K562 (cell line): ENCODE measurements around the gene LGALS12. TPM values are rescaled to one million over a fixed set of nuclear protein-coding genes. Genes with fewer than 3 reads are reported as not detected.

Experiments
- ATAC-seq: fragments of 200-7000 bp; cut with Tn5 transposase; 3 replicates; pipeline ENCODE4 v1.9.1; 2020; ENCODE audit warnings: moderate library complexity
- BruUV-seq: library from RNA; stranded (reverse); fragments of 400-500 nt; replicated peaks from 2 replicates; lab custom pipeline; 2021; lab: Mats Ljungman, UMichigan
- CTCF ChIA-PET: fragments of 300-600 bp; formaldehyde crosslinking; extraction: SDS; loops from one replicate; lab custom pipeline; 2021; ENCODE audit warnings: low intra/inter-chr PET ratio; lab: Yijun Ruan, JAX
- POLR2A ChIA-PET: fragments of 300-600, 350-650 bp; sonication (Branson Sonifier 250); formaldehyde crosslinking; extraction: SDS; loops from one replicate; lab custom pipeline; 2021; ENCODE audit warnings: antibody characterized with exemption, inconsistent platforms; lab: Yijun Ruan, JAX
- DNase-seq, 4 experiments: peaks; one replicate each; pipeline versions ENCODE4 v3.0.0 to v3.0.0-alpha.2; 2011 to 2018; ENCODE audit warnings: low spot score in 3 of 4, mixed read lengths in 3 of 4; ENCODE audit errors: extremely low read depth in 1 of 4
- FAIRE-seq: peaks from 2 replicates; lab custom pipeline; 2011; peaks lifted over from hg19 to GRCh38; lab: Jason Lieb, UNC
- H2AFZ ChIP-seq: 2 replicates; pipeline ENCODE4 v1.6.0; 2011; ENCODE audit warnings: low read depth, low read length, control low read depth, inconsistent platforms
- H3K27ac ChIP-seq: fragments of 200-600 bp; 3 replicates; pipeline ENCODE4 v1.8.0; 2011; ENCODE audit warnings: low read depth, mild to moderate bottlenecking, control low read depth, inconsistent platforms, low read length, moderate library complexity, mixed read lengths; ENCODE audit errors: extremely low read depth
- H3K27me3 ChIP-seq, 2 experiments: fragments of 300-600 bp in 1 of 2; 2 replicates in 1 of 2; 3 replicates in 1 of 2; pipeline versions ENCODE4 v1.6.0 to v1.8.0; 2011; ENCODE audit warnings: inconsistent platforms in 2 of 2, low read length in 2 of 2, mild to moderate bottlenecking in 1 of 2, mixed read lengths in 1 of 2, moderate library complexity in 1 of 2; ENCODE audit not compliant: control insufficient read depth in 2 of 2, insufficient read depth in 2 of 2
- H3K36me3 ChIP-seq: fragments of 300-600 bp; 3 replicates; pipeline ENCODE4 v1.8.0; 2011; ENCODE audit warnings: mild to moderate bottlenecking, low read length, inconsistent platforms; ENCODE audit not compliant: control insufficient read depth, insufficient read depth
- H3K4me1 ChIP-seq, 2 experiments: fragments of 200-600 bp in 1 of 2; replicated peaks in 1 of 2; 2 replicates in 1 of 2; 3 replicates in 1 of 2; pipeline versions ENCODE4 v1.5.1 to v1.8.0; 2011; ENCODE audit warnings: inconsistent platforms in 2 of 2, low read length in 2 of 2, mild to moderate bottlenecking in 1 of 2, mixed read lengths in 1 of 2, moderate library complexity in 1 of 2; ENCODE audit not compliant: control insufficient read depth in 2 of 2, insufficient read depth in 2 of 2
- H3K4me2 ChIP-seq: 2 replicates; pipeline ENCODE4 v1.6.1; 2011; ENCODE audit warnings: low read length, control low read depth, inconsistent platforms, mixed read lengths; ENCODE audit not compliant: insufficient read depth
- H3K4me3 ChIP-seq: fragments of 200-600 bp; sonication (generic), shearing (Covaris generic); 2 replicates; pipeline ENCODE4 v1.5.1; 2016; ENCODE audit warnings: control low read depth, inconsistent platforms
- H3K79me2 ChIP-seq: fragments of 200-600 bp; 3 replicates; pipeline ENCODE4 v1.8.0; 2011; ENCODE audit warnings: low read length, inconsistent platforms; ENCODE audit not compliant: control insufficient read depth, insufficient read depth
- H3K9ac ChIP-seq, 2 experiments: 2 replicates each; pipeline versions ENCODE4 v1.6.0 to v1.6.1; 2011; ENCODE audit warnings: low read depth in 2 of 2, low read length in 2 of 2, control low read depth in 1 of 2, inconsistent platforms in 1 of 2, mild to moderate bottlenecking in 1 of 2, mixed read lengths in 1 of 2; ENCODE audit not compliant: insufficient read depth in 1 of 2
- H3K9me1 ChIP-seq: one replicate; pipeline ENCODE4 v1.6.0; 2011; ENCODE audit warnings: inconsistent platforms, mild to moderate bottlenecking, low read length, moderate library complexity; ENCODE audit not compliant: control insufficient read depth, insufficient read depth
- H3K9me3 ChIP-seq: replicated peaks from 2 replicates; pipeline ENCODE4 v1.5.1; 2011; ENCODE audit warnings: low read depth, low read length, inconsistent platforms; ENCODE audit not compliant: control insufficient read depth, insufficient read depth
- H4K20me1 ChIP-seq: replicated peaks from 2 replicates; pipeline ENCODE4 v1.6.1; 2011; ENCODE audit warnings: low read length, inconsistent platforms, mixed read lengths; ENCODE audit not compliant: control insufficient read depth, insufficient read depth
- AFF1 ChIP-seq, 2 experiments: fragments of 450-650 bp; IDR thresholded peaks; 2 replicates each; pipeline ENCODE4 v1.6.1; 2018; ENCODE audit warnings: mild to moderate bottlenecking in 2 of 2, low read depth in 1 of 2; ENCODE audit not compliant: partially characterized antibody in 2 of 2
- BRD9 ChIP-seq: fragments of 450-650 bp; IDR thresholded peaks from 2 replicates; pipeline ENCODE4 v1.6.1; 2018; ENCODE audit warnings: low read depth; ENCODE audit not compliant: partially characterized antibody
- CXXC5 ChIP-seq: fragments of 250-450 bp; sonication (Bioruptor Pico); IDR thresholded peaks from 2 replicates; pipeline ENCODE4 v1.8.0; 2022; ENCODE audit warnings: inconsistent platforms, mild to moderate bottlenecking, moderate library complexity
- HDAC6 ChIP-seq: IDR thresholded peaks from 2 replicates; pipeline ENCODE4 v1.6.1; 2012; ENCODE audit warnings: low read depth, mild to moderate bottlenecking, control low read depth, inconsistent platforms, low read length, moderate library complexity
- HMG20B ChIP-seq: fragments of 250-450 bp; sonication (Bioruptor Pico); IDR thresholded peaks from 2 replicates; pipeline ENCODE4 v1.5.0; 2021; ENCODE audit warnings: mild to moderate bottlenecking
- NBN ChIP-seq: fragments of 450-650 bp; IDR thresholded peaks from 2 replicates; pipeline ENCODE4 v1.6.1; 2016; ENCODE audit warnings: low read depth, mild to moderate bottlenecking
- PHF20 ChIP-seq: fragments of 450-650 bp; IDR thresholded peaks from 2 replicates; pipeline ENCODE4 v1.6.1; 2018; ENCODE audit not compliant: partially characterized antibody
- TCF7 ChIP-seq: sonication (generic); IDR thresholded peaks from 2 replicates; pipeline ENCODE4 v1.6.1; 2016; ENCODE audit warnings: antibody characterized with exemption, borderline replicate concordance
- ZNF3 ChIP-seq: fragments of 250-450 bp; sonication (Bioruptor Pico); IDR thresholded peaks from 2 replicates; pipeline ENCODE4 v1.5.0; 2021; ENCODE audit warnings: mild to moderate bottlenecking, moderate library complexity
- ZNF512 ChIP-seq: IDR thresholded peaks from 2 replicates; pipeline ENCODE4 v1.6.1; 2016; ENCODE audit warnings: missing genetic modification characterization, missing compliant biosample characterization
- ZNF695 ChIP-seq: fragments of 450-650 bp; formaldehyde crosslinking; IDR thresholded peaks from 2 replicates; pipeline ENCODE4 v1.4.0; 2020; ENCODE audit warnings: mild to moderate bottlenecking, moderate library complexity
- WGBS: fragments of 100-300 bp; shearing (Covaris generic); methylation state at CpG from one replicate; pipeline ENCODE4 v1.1.6; 2016; ENCODE audit warnings: low coverage, mixed read lengths; ENCODE audit not compliant: insufficient coverage; ENCODE audit errors: missing lambda C conversion rate; 5-methylcytosine and 5-hydroxymethylcytosine counted together
- in situ Hi-C: fragments of 300-500 bp; cut with MboI; formaldehyde crosslinking; loops from 4 replicates; pipeline ENCODE4 v1.15.0; 2018; ENCODE audit warnings: inconsistent platforms, mixed read lengths
- intact Hi-C: fragments of 100-400 bp; cut with micrococcal nuclease; formaldehyde crosslinking; loops from 2 replicates; pipeline ENCODE4 v1.14.2; 2022
- polyA plus RNA-seq, 8 experiments: library from polyadenylated mRNA; depleted of rRNA in 4 of 8; stranded (reverse) in 5 of 8; unstranded in 3 of 8; fragments of >200 nt; fragmentation: Nextera tagmentation in 2 of 8; fragmentation: Illumina TruSeq in 1 of 8; extraction: Ambion mirVana in 2 of 8; extraction: Trizol in 1 of 8; gene quantifications; 2 replicates each; pipeline versions ENCODE4 v1.2.1 to v1.2.3, GENCODE V29; 2011 to 2014; ENCODE audit warnings: inconsistent platforms in 1 of 8, missing spikeins in 1 of 8
- total RNA-seq, 7 experiments: library from RNA; depleted of rRNA in 6 of 7; stranded (reverse); fragments of >200 nt in 6 of 7; fragmentation: Illumina TruSeq in 2 of 7; extraction: Trizol in 2 of 7; gene quantifications; 2 replicates each; pipeline versions ENCODE4 v1.2.1 to v1.2.3, GENCODE V29; 2011 to 2021; ENCODE audit warnings: low replicate concordance in 1 of 7

LGALS12 gene
- total and polyA plus RNA-seq, 9 of the 15 experiments (the other 6 are each of a cell fraction or from before 2014, with no cell fraction given) = 0.66 to 8.0 (median 5.0) TPM

GRCh38 chr11:63492441-63492840 is 13.4 kb upstream of the LGALS12 start:
- no peak overlapping the region for H2AFZ ChIP-seq
- TF ChIP-seq CXXC5 = no peak
- no peak for TF ChIP-seq HMG20B (CRISPR knock-in tag)
- no peak for TF ChIP-seq HDAC6
- no peak for TF ChIP-seq NBN
- TF ChIP-seq ZNF695 (CRISPR knock-in tag) = no peak
- TF ChIP-seq, all 486 proteins: peak for 0
- H3K9ac ChIP-seq = no peak overlapping the region
- H3K79me2 ChIP-seq = no peaks in the 10 kb centered on the region
- H3K4me3 ChIP-seq = no peak overlapping the region
- no TSS peak for BruUV-seq
- H3K4me2 ChIP-seq = no peak overlapping the region
- H3K36me3 ChIP-seq = no peaks in the 10 kb centered on the region
- H3K27me3 ChIP-seq = no peaks in the 10 kb centered on the region
- CTCF ChIA-PET = no interaction called here
- peaks cover 10% of the 10 kb centered on the region; the same call in 1 of the 2 replicates for H3K9me3 ChIP-seq
- H3K4me1 ChIP-seq = peaks cover 8 to 9% of the 10 kb centered on the region in 2 experiments; a peak in 3 of 5 replicates
- H4K20me1 ChIP-seq = no peaks in the 10 kb centered on the region
- 88% methylated on average over 1 of the region's 1 CpG for WGBS
- no peaks in the 10 kb centered on the region for H3K9me1 ChIP-seq
- POLR2A ChIA-PET = no interaction called here
- DNase-seq = no peak
- in situ Hi-C loops = no loop called here
- peak; percentile 23 for FAIRE-seq
- intact Hi-C loops = no loop called here
- H3K27ac ChIP-seq = no peak overlapping the region
- ATAC-seq = no peak

GRCh38 chr11:63493127-63493526 is 12.8 kb upstream of the LGALS12 start:
- no peaks in the 10 kb centered on the region for H4K20me1 ChIP-seq
- H3K79me2 ChIP-seq = no peaks in the 10 kb centered on the region
- POLR2A ChIA-PET = no interaction called here
- DNase-seq (no peak), ATAC-seq (no peak), FAIRE-seq (no peak)
- no peak overlapping the region for H3K4me3 ChIP-seq
- H2AFZ ChIP-seq = no peak overlapping the region
- intact Hi-C loops (no loop called here), in situ Hi-C loops (no loop called here)
- no peak overlapping the region for H3K4me2 ChIP-seq
- H3K4me1 ChIP-seq = peaks cover 8 to 9% of the 10 kb centered on the region in 2 experiments; a peak in 3 of 5 replicates
- CTCF ChIA-PET = no interaction called here
- no peaks in the 10 kb centered on the region for H3K27me3 ChIP-seq
- no peaks in the 10 kb centered on the region for H3K9me1 ChIP-seq
- no peak overlapping the region for H3K27ac ChIP-seq
- 8% methylated on average over 1 of the region's 1 CpG for WGBS
- BruUV-seq = no TSS peak
- H3K9ac ChIP-seq = no peak overlapping the region
- H3K9me3 ChIP-seq = peaks cover 10% of the 10 kb centered on the region; the same call in 1 of the 2 replicates
- no peaks in the 10 kb centered on the region for H3K36me3 ChIP-seq
- TF ChIP-seq BRD9 = no peak
- TF ChIP-seq PHF20 = peak; percentile 2
- TF ChIP-seq ZNF3 (CRISPR knock-in tag) = no peak
- TF ChIP-seq AFF1 (IDR thresholded peaks at IDR 0.05; ENCODE audit: low read depth in 1 of 2, partially characterized antibody in 2 of 2) = peak in 1 of 2 experiments; percentile 94
- TF ChIP-seq TCF7 = no peak
- TF ChIP-seq ZNF512 (tag) = peak; percentile 24; the same call in 1 of the 2 replicates
